Tibial artery (tissue), 4 donors: ENCODE measurements around the gene CALD1.

ENCODE experiments used
- DNase-seq, 2 donors: peaks; one replicate each; pipeline ENCODE4 v3.0.0-alpha.2; 2019
- H3K27ac ChIP-seq, 2 donors: fragments of 200-600 bp; sonication (generic) in 1 of 2; 1 replicate in 1 of 2; 2 replicates in 1 of 2; pipeline ENCODE4 v1.5.1; 2018 to 2019; ENCODE audit warnings: mild to moderate bottlenecking in 1 of 2
- H3K27me3 ChIP-seq, 2 donors: fragments of 200-600 bp; sonication (generic) in 1 of 2; one replicate each; pipeline versions ENCODE4 v1.5.1 to v1.6.0; 2016 to 2019
- H3K36me3 ChIP-seq, 3 donors: fragments of 200-600 bp; sonication (generic) in 2 of 3; one replicate each; pipeline ENCODE4 v1.5.1; 2016 to 2019; ENCODE audit warnings: mild to moderate bottlenecking in 2 of 3
- H3K4me1 ChIP-seq, 4 donors: fragments of 200-600 bp; sonication (generic) in 2 of 4; 1 replicate in 3 of 4; 2 replicates in 1 of 4; pipeline ENCODE4 v1.5.1; 2016 to 2019
- H3K4me3 ChIP-seq, 2 donors: fragments of 200-600 bp; sonication (generic) in 1 of 2; 1 replicate in 1 of 2; 2 replicates in 1 of 2; pipeline ENCODE4 v1.5.1; 2018 to 2019; ENCODE audit warnings: mild to moderate bottlenecking in 2 of 2
- H3K9me3 ChIP-seq, 3 donors: fragments of 200-600 bp; sonication (generic) in 1 of 3; one replicate each; pipeline ENCODE4 v1.5.1; 2016 to 2019
- intact Hi-C: fragments of 100-400 bp; cut with DNase I; formaldehyde crosslinking; loops from one replicate; pipeline ENCODE4 v1.15.0; 2023; ENCODE audit warnings: low total_unique reads
- TF ChIP-seq, protein P1 (sequence below), 2 experiments: fragments of 200-600 bp in 1 of 2; fragments of 450-650 bp in 1 of 2; IDR thresholded peaks; one replicate each; pipeline ENCODE4 v1.5.1; 2017 to 2019; ENCODE audit warnings: antibody characterized with exemption in 2 of 2, mild to moderate bottlenecking in 1 of 2, moderate library complexity in 1 of 2

CALD1 gene

DNA sequence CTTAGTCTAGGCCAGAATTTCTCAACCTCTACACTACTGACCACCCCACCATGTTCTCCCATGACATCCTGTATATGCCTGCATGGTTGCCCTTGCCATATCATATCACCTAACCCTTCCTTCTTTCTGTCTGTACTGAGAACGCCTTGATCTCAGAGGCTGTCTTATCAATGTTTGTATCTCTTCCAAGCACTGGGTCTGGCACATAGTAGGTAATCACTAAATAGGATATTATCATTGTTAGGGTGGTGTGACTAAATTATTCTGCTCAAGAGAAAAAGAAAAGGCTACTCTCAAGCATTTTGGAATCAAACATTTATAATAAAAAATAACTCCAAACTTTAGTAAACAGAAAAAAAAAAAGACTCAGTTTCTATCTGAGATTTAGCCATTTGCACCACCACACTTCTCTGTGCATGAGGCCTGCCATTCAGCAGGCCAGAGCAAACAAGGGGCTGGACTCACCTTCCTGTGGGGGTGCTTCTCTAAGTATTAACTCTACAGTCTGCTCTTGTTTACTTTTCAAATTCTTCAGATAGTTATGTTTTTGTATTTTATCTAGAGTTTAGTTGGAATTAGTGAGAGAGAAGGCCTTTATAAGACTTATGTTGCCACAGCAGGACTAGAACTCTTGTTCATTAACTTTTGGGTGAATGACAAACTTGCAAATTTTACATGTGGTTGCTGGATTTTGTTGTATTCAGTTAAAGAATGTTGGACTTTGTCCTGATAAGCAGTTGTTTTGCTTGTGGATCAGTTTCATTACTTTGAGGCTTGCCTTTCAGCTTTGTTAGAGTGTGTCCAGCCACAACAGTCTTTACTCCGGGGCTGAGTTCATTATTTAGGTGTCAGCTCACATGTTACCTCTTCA, 212.3 kb downstream of the CALD1 start:
- intact Hi-C loops = loop anchor here (10.0 kb wide), 1 partner anchor 173 kb away; no protein-coding TSS in a partner anchor

DNA sequence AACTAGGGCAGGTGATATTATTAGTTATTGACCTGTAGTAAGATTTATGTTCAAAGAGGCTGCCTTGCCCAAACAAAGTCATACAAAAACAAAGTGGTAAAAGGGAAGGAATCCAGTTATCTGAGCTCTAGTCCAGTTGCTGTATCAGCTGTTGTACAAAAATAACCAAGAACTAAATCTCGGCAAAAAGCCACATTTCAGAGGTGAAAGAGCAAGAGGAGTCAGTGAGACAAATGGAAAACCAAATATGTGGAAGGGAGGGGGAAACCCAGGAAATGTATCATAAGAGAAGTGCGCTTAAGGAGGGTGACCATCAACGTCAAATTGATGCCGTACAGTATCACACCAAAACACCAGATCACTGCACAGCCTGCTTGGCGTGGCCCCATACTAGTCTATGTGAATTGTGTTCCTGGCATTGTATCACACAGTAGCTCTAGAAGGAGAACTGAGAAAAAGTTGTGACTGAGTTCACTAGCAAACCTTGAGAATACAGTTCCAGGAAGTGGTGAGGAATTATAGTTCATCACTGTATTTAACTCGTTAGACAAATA, 213.3 kb downstream of the CALD1 start:
- Histone ChIP-seq H3K4me3 (peak overlapping the region in 1 of 2 donors; percentile 7), H3K4me1 (peaks cover 0 to 68% (median 29%) of the 10 kb centered on the region in 4 donors), H3K27me3 (no peaks in the 10 kb centered on the region), H3K27ac (peak overlapping the region; percentile 48 to 57), H3K36me3 (peaks cover 0 to 14% (median 0%) of the 10 kb centered on the region in 3 donors), H3K9me3 (no peaks in the 10 kb centered on the region)
- TF ChIP-seq, protein P1, sequence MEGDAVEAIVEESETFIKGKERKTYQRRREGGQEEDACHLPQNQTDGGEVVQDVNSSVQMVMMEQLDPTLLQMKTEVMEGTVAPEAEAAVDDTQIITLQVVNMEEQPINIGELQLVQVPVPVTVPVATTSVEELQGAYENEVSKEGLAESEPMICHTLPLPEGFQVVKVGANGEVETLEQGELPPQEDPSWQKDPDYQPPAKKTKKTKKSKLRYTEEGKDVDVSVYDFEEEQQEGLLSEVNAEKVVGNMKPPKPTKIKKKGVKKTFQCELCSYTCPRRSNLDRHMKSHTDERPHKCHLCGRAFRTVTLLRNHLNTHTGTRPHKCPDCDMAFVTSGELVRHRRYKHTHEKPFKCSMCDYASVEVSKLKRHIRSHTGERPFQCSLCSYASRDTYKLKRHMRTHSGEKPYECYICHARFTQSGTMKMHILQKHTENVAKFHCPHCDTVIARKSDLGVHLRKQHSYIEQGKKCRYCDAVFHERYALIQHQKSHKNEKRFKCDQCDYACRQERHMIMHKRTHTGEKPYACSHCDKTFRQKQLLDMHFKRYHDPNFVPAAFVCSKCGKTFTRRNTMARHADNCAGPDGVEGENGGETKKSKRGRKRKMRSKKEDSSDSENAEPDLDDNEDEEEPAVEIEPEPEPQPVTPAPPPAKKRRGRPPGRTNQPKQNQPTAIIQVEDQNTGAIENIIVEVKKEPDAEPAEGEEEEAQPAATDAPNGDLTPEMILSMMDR (IDR thresholded peaks at IDR 0.05) = no peak
- intact Hi-C loops = loop anchor here (10.0 kb wide), 1 partner anchor 172 kb away; no protein-coding TSS in a partner anchor
- DNase-seq = no peak

More for the DNA sequence above, 212.3 kb downstream of the CALD1 start:
- H3K27ac ChIP-seq = peak overlapping the region; percentile 48 to 57
- peaks cover 0 to 68% (median 29%) of the 10 kb centered on the region in 4 donors for H3K4me1 ChIP-seq
- peaks cover 0 to 14% (median 0%) of the 10 kb centered on the region in 3 donors for H3K36me3 ChIP-seq
- no peak overlapping the region for H3K4me3 ChIP-seq
- H3K9me3 ChIP-seq = no peaks in the 10 kb centered on the region
- TF ChIP-seq, protein P1 (IDR thresholded peaks at IDR 0.05) = no peak
- H3K27me3 ChIP-seq = no peaks in the 10 kb centered on the region
- no peak for DNase-seq

DNA sequence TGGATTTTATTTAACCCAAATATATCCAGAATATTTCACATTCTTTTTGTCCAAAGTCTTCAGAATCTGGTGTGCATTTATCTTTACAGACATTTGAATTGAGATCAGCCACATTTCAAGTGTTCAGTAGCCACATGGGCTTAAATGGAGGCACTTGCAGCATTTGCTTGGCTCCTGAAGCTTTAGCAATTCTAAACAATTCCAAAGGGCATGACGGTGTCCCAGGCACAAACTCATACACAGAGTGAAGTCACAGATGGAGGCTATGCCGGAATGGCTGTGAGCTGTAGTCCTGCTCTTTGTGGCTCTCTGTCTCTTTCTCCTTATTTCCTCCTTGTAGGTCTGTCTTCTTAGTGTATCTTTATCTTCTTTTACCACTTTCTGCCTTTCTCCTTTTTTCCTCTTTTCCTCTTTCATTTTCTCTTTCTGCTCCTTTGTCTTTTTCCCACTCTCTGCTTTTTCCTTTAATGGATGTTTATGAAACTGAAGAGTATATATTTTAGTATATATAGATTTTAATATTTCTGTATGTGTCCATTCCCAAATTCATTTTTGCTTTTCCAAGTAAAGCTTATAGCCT, 214.5 kb downstream of the CALD1 start:
- peaks cover 0 to 18% (median 0%) of the 10 kb centered on the region in 3 donors for H3K36me3 ChIP-seq

DNA sequence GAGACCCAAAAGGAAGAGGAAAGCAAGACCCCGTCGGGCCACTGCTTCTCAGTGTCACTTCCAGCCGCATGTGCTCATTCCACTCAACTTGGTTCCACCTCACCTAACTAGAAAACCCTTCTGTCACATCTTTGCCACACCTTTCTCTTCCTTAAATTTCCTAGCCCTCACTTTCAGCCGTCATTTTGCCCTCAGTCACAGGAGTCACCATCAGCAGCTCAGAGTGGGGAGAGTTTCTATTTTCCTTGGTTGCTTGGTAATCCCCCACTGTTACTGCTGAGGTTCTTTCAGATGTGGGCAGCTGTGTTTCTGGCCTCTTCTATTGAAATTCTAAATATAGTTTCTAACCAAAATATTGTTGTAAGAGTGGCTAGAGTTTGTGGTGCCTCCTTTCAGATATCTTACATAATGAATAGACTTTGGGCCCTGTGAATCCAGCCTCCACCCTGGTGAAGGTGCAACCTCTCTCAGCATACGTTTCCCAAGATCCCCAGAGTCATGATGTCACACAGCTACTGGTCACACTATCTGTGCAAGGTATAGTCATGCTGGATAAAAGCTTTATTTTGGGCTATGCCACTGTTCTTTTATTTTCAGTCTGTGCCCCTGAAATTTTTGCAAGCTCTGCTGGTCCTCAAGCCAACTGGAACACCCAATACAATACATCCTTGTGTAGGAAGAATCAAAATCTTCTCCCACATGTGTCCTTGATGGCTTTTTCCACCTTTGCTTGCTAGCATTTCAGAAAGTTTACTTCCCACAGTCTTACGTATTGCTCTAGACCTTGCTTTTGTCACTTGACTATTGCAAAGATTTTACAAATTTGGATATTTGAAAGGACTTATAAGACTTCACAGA, 216.0 kb downstream of the CALD1 start:
- H3K27ac ChIP-seq = peak overlapping the region; percentile 77 to 82
- intact Hi-C loops = loop anchor here (10.0 kb wide), 1 partner anchor 169 kb away; no protein-coding TSS in a partner anchor
- H3K4me3 ChIP-seq = no peak overlapping the region
- no peaks in the 10 kb centered on the region for H3K9me3 ChIP-seq
- DNase-seq = no peak
- no peaks in the 10 kb centered on the region for H3K27me3 ChIP-seq
- peaks cover 0 to 55% (median 25%) of the 10 kb centered on the region in 4 donors for H3K4me1 ChIP-seq
- TF ChIP-seq, protein P1 (IDR thresholded peaks at IDR 0.05) = no peak
- peaks cover 0 to 18% (median 0%) of the 10 kb centered on the region in 3 donors for H3K36me3 ChIP-seq

More for the DNA sequence above, 214.5 kb downstream of the CALD1 start:
- no peak overlapping the region for H3K4me3 ChIP-seq
- intact Hi-C loops = loop anchor here (10.0 kb wide), 1 partner anchor 171 kb away; no protein-coding TSS in a partner anchor
- no peaks in the 10 kb centered on the region for H3K9me3 ChIP-seq
- H3K27me3 ChIP-seq = no peaks in the 10 kb centered on the region
- H3K27ac ChIP-seq = peak overlapping the region; percentile 57 to 82
- TF ChIP-seq, protein P1 (IDR thresholded peaks at IDR 0.05) = no peak
- H3K4me1 ChIP-seq = peaks cover 0 to 57% (median 25%) of the 10 kb centered on the region in 4 donors
- no peak for DNase-seq
